SKM-1 (cell line): ENCODE measurements around the gene MMP25.
A peak's percentile ranks its signal among the peaks of the same experiment; 100 is the strongest.
"Not testable (repeated sequence)": the region's sequence is repeated elsewhere in the genome, so short reads cannot be mapped to it uniquely, and the experiment has no call there.

Experiments
- DNase-seq: peaks from one replicate; lab custom pipeline; 2025; ENCODE audit not compliant: unreplicated experiment; lab: John Stamatoyannopoulos, UW

MMP25 gene

GRCh38 chr16:3071655-3072054, 25.3 kb downstream of the MMP25 start:
- no peak for DNase-seq

GRCh38 chr16:3072148-3072547, 25.8 kb downstream of the MMP25 start:
- not testable (repeated sequence) for DNase-seq

GRCh38 chr16:3072576-3073263, 26.4 kb downstream of the MMP25 start:
- not testable (repeated sequence) for DNase-seq

- DNase-seq: no peak
Measured at GRCh38 chr16:3073448-3073847, 27.1 kb downstream of the MMP25 start.

- DNase-seq: peak; percentile 70
Measured at GRCh38 chr16:3074860-3075522, 28.6 kb downstream of the MMP25 start.

GRCh38 chr16:3075523-3075915, 29.2 kb downstream of the MMP25 start:
- DNase-seq: no peak

- not testable (repeated sequence) for DNase-seq
Measured at GRCh38 chr16:3075946-3076345, 29.6 kb downstream of the MMP25 start.

GRCh38 chr16:3076577-3076976, 30.2 kb downstream of the MMP25 start:
- DNase-seq: no peak

- no peak for DNase-seq
Measured at GRCh38 chr16:3080024-3080423, 33.7 kb downstream of the MMP25 start.

GRCh38 chr16:3081957-3082356, 35.6 kb downstream of the MMP25 start:
- DNase-seq: not testable (repeated sequence)

GRCh38 chr16:3083408-3083807, 37.0 kb downstream of the MMP25 start:
- DNase-seq: not testable (repeated sequence)

- DNase-seq: no peak
Measured at GRCh38 chr16:3084491-3084890, 38.1 kb downstream of the MMP25 start.

- DNase-seq: no peak
Measured at GRCh38 chr16:3084969-3085670, 38.8 kb downstream of the MMP25 start.

- DNase-seq: no peak
Measured at GRCh38 chr16:3085868-3086595, 39.7 kb downstream of the MMP25 start.

- DNase-seq: no peak
Measured at GRCh38 chr16:3086596-3087242, 40.4 kb downstream of the MMP25 start.

- no peak for DNase-seq
Measured at GRCh38 chr16:3087243-3088235, 41.2 kb downstream of the MMP25 start.

GRCh38 chr16:3088450-3088849, 42.1 kb downstream of the MMP25 start:
- no peak for DNase-seq

GRCh38 chr16:3088925-3089716, 42.8 kb downstream of the MMP25 start:
- DNase-seq: no peak
